BLaER1 (cell line): ENCODE measurements around the gene NHSL1.

Source experiments
- H3K27ac ChIP-seq: shearing (Covaris generic); formaldehyde crosslinking; 2 replicates; pipeline ENCODE4 v1.8.1; 2022
- H3K27me3 ChIP-seq: shearing (Covaris generic); formaldehyde crosslinking; 2 replicates; pipeline ENCODE4 v1.8.1; 2022
- H3K36me3 ChIP-seq: shearing (Covaris generic); formaldehyde crosslinking; 2 replicates; pipeline ENCODE4 v1.8.1; 2022
- H3K4me1 ChIP-seq: shearing (Covaris generic); formaldehyde crosslinking; 2 replicates; pipeline ENCODE4 v1.8.1; 2022
- H3K4me2 ChIP-seq: shearing (Covaris generic); formaldehyde crosslinking; 2 replicates; pipeline ENCODE4 v1.8.1; 2022
- H3K4me3 ChIP-seq: shearing (Covaris generic); formaldehyde crosslinking; 2 replicates; pipeline ENCODE4 v1.8.1; 2022
- H3K9ac ChIP-seq: shearing (Covaris generic); formaldehyde crosslinking; 2 replicates; pipeline ENCODE4 v1.8.1; 2022
- H3K9me3 ChIP-seq: shearing (Covaris generic); formaldehyde crosslinking; 2 replicates; pipeline ENCODE4 v1.8.1; 2022
- H4K20me1 ChIP-seq: shearing (Covaris generic); formaldehyde crosslinking; 2 replicates; pipeline ENCODE4 v1.8.1; 2022
- Cebpa-rat ChIP-seq: shearing (Covaris generic); IDR thresholded peaks from 2 replicates; pipeline ENCODE4 v1.8.1; 2022

NHSL1 gene

GRCh38 chr6:138537106-138537505 lies 37.8 kb upstream of the NHSL1 start:
- Histone ChIP-seq H3K27ac (no peak overlapping the region), H3K4me3 (no peak overlapping the region), H3K4me1 (no peaks in the 10 kb centered on the region), H3K4me2 (no peak overlapping the region), H3K9ac (no peak overlapping the region), H4K20me1 (0 out of 2 replicates have a peak, but pooled peaks cover 5% of the 10 kb centered on the region), H3K36me3 (peaks cover 9% of the 10 kb centered on the region; the same call in 1 of the 2 replicates), H3K9me3 (no peaks in the 10 kb centered on the region), H3K27me3 (no peaks in the 10 kb centered on the region)
- no peak for TF ChIP-seq Cebpa-rat

- H3K9ac ChIP-seq = no peak overlapping the region
- 0 out of 2 replicates have a peak, but pooled peaks cover 2% of the 10 kb centered on the region for H4K20me1 ChIP-seq
- H3K27ac ChIP-seq = no peak overlapping the region
- no peak overlapping the region for H3K4me2 ChIP-seq
- H3K4me3 ChIP-seq = no peak overlapping the region
- no peak for TF ChIP-seq Cebpa-rat
- H3K27me3 ChIP-seq = no peaks in the 10 kb centered on the region
- peaks cover 10% of the 10 kb centered on the region; the same call in 1 of the 2 replicates for H3K36me3 ChIP-seq
- H3K9me3 ChIP-seq = no peaks in the 10 kb centered on the region
- no peaks in the 10 kb centered on the region for H3K4me1 ChIP-seq
These were observed 36.6 kb upstream of the NHSL1 start for GRCh38 chr6:138535728-138536455.

GRCh38 chr6:138533667-138534066 lies 34.4 kb upstream of the NHSL1 start:
- no peak for TF ChIP-seq Cebpa-rat
- Histone ChIP-seq H3K4me2 (no peak overlapping the region), H4K20me1 (no peaks in the 10 kb centered on the region), H3K27me3 (no peaks in the 10 kb centered on the region), H3K4me1 (no peaks in the 10 kb centered on the region), H3K9ac (no peak overlapping the region), H3K9me3 (no peaks in the 10 kb centered on the region), H3K4me3 (no peak overlapping the region), H3K36me3 (peaks cover 10% of the 10 kb centered on the region; the same call in 1 of the 2 replicates), H3K27ac (no peak overlapping the region)

DNA sequence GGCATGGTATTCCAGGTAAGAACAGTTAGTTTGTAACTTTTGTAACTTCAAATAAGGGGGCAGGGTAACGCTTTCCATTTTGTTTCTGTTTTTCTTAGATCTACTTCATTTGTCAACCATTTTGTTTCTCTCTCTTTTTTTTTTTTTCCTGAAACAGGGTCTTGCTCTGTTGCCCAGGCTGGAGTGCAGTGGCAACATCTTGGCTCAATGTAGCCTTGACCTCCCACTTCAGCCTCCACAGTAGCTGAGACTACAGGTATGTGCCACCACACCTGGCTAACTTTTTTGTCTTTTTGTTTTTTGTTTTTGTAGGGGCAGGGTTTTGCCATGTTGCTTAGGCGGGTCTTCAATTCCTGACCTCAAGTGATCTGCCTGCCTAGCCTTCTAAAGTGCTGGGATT lies 32.1 kb upstream of the NHSL1 start:
- peaks cover 10% of the 10 kb centered on the region; the same call in 1 of the 2 replicates for H3K36me3 ChIP-seq
- H3K4me3 ChIP-seq = no peak overlapping the region
- no peaks in the 10 kb centered on the region for H3K27me3 ChIP-seq
- H3K4me1 ChIP-seq = no peaks in the 10 kb centered on the region
- no peak overlapping the region for H3K27ac ChIP-seq
- H4K20me1 ChIP-seq = no peaks in the 10 kb centered on the region
- TF ChIP-seq Cebpa-rat = no peak
- no peaks in the 10 kb centered on the region for H3K9me3 ChIP-seq
- no peak overlapping the region for H3K9ac ChIP-seq
- H3K4me2 ChIP-seq = no peak overlapping the region

- TF ChIP-seq Cebpa-rat = no peak
- no peak overlapping the region for H3K4me2 ChIP-seq
These were observed 30.2 kb upstream of the NHSL1 start for GRCh38 chr6:138529478-138529877.

DNA sequence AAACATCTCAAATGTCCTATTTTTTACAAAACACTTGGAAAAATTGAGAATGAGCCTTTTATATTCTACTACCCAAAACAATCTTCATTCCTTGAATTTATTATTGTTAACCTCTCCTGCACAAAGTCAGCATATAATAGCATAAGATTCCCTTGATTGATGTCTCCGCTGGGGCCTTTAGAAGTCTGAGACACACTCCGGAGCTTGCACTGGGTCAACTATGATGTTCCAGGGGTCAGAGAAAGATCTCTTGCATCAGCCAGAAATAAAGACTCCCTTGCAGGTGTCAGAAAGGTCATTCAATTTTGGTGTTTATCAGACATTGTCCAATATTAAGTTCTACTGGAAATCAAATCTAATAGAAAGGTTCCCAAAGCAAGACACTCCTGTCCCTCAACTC lies 29.7 kb upstream of the NHSL1 start:
- no peaks in the 10 kb centered on the region for H3K9me3 ChIP-seq
- H4K20me1 ChIP-seq = no peaks in the 10 kb centered on the region
- H3K36me3 ChIP-seq = peaks cover 4% of the 10 kb centered on the region; the same call in 1 of the 2 replicates
- no peak overlapping the region for H3K27ac ChIP-seq
- H3K9ac ChIP-seq = no peak overlapping the region
- H3K4me3 ChIP-seq = no peak overlapping the region
- H3K27me3 ChIP-seq = no peaks in the 10 kb centered on the region
- no peak overlapping the region for H3K4me2 ChIP-seq
- TF ChIP-seq Cebpa-rat = no peak
- no peaks in the 10 kb centered on the region for H3K4me1 ChIP-seq

More at GRCh38 chr6:138529478-138529877, 30.2 kb upstream of the NHSL1 start:
- Histone ChIP-seq H3K36me3 (peaks cover 4% of the 10 kb centered on the region; the same call in 1 of the 2 replicates), H3K4me1 (no peaks in the 10 kb centered on the region), H3K9ac (no peak overlapping the region), H3K4me3 (no peak overlapping the region), H3K27ac (no peak overlapping the region), H3K9me3 (no peaks in the 10 kb centered on the region), H3K27me3 (no peaks in the 10 kb centered on the region), H4K20me1 (no peaks in the 10 kb centered on the region)

DNA sequence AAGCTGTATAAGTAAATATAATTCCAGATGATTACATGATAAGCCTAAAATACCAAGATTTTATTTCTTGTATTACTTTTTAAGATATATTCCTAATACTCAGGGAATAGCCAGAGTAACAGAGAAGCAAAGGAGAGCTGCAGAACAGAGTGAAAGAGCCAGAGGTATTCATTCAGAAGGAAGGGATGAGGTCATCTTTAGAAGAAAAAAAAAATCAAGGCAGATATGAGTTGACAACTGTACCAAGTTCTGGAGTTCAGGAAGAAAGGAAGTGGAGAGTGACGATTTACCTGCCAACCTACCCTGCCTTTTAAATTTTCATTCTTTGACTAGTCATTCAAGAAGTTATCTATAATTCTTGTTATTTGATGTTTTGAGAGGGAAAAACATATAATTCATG lies 28.8 kb upstream of the NHSL1 start:
- no peak for TF ChIP-seq Cebpa-rat
- Histone ChIP-seq H3K27me3 (no peaks in the 10 kb centered on the region), H3K4me1 (no peaks in the 10 kb centered on the region), H3K9me3 (no peaks in the 10 kb centered on the region), H4K20me1 (no peaks in the 10 kb centered on the region), H3K36me3 (peaks cover 4% of the 10 kb centered on the region; the same call in 1 of the 2 replicates), H3K4me3 (no peak overlapping the region), H3K9ac (no peak overlapping the region), H3K27ac (no peak overlapping the region), H3K4me2 (no peak overlapping the region)

- no peaks in the 10 kb centered on the region for H3K27me3 ChIP-seq
- H3K36me3 ChIP-seq = peaks cover 4% of the 10 kb centered on the region; the same call in 1 of the 2 replicates
- no peaks in the 10 kb centered on the region for H3K9me3 ChIP-seq
- H3K9ac ChIP-seq = no peak overlapping the region
- H3K4me3 ChIP-seq = no peak overlapping the region
- H3K27ac ChIP-seq = no peak overlapping the region
- no peak for TF ChIP-seq Cebpa-rat
- H3K4me1 ChIP-seq = peaks cover 3% of the 10 kb centered on the region; the same call in 1 of the 2 replicates
- no peaks in the 10 kb centered on the region for H4K20me1 ChIP-seq
- H3K4me2 ChIP-seq = no peak overlapping the region
These were observed 28.3 kb upstream of the NHSL1 start for GRCh38 chr6:138527411-138528088.

DNA sequence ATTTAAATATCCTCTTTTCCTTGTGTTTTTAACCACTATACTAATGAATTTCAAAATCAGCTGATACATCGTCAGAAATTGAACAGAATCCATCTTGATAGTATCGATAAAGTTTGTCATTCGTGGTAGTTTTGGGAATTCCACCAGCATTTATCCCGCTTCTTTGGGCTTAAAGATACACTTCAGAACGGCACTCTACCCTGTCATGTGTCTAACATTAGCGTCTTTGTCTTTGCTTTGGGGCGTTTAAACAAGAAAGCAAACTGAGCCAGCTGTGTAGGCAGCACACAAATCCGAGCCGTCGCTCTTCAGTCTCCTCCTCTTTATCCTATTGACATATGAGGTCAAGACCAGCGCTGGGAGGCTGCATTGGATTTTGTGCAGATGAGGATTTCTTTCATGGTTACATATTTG lies 27.5 kb upstream of the NHSL1 start:
- peaks cover 10% of the 10 kb centered on the region for H3K4me1 ChIP-seq
- no peaks in the 10 kb centered on the region for H3K9me3 ChIP-seq
- H3K27ac ChIP-seq = no peak overlapping the region
- H3K36me3 ChIP-seq = no peaks in the 10 kb centered on the region
- H3K4me2 ChIP-seq = no peak overlapping the region
- no peak for TF ChIP-seq Cebpa-rat
- H3K4me3 ChIP-seq = no peak overlapping the region
- H3K9ac ChIP-seq = no peak overlapping the region
- H4K20me1 ChIP-seq = no peaks in the 10 kb centered on the region
- no peaks in the 10 kb centered on the region for H3K27me3 ChIP-seq

- Histone ChIP-seq H3K27me3 (no peaks in the 10 kb centered on the region), H3K4me2 (no peak overlapping the region), H3K4me1 (peaks cover 20% of the 10 kb centered on the region), H4K20me1 (no peaks in the 10 kb centered on the region), H3K36me3 (no peaks in the 10 kb centered on the region), H3K27ac (no peak overlapping the region), H3K9ac (no peak overlapping the region), H3K9me3 (no peaks in the 10 kb centered on the region), H3K4me3 (no peak overlapping the region)
- TF ChIP-seq Cebpa-rat = no peak
These were observed 26.1 kb upstream of the NHSL1 start for GRCh38 chr6:138525355-138525754.
